Tibial nerve (tissue), 4 donors: ENCODE measurements around the gene KSR2.

ENCODE experiments used
- EP300 ChIP-seq, 2 donors: sonication (generic); formaldehyde crosslinking; IDR thresholded peaks; one replicate each; pipeline ENCODE4 v1.6.1; 2017; ENCODE audit warnings: antibody characterized with exemption in 2 of 2, mild to moderate bottlenecking in 1 of 2
- TF ChIP-seq, protein P1 (sequence below), 5 experiments: fragments of 200-600 bp in 3 of 5; fragments of 450-650 bp in 2 of 5; sonication (generic) in 3 of 5; IDR thresholded peaks; one replicate each; pipeline ENCODE4 v1.5.1; 2016 to 2019; ENCODE audit warnings: antibody characterized with exemption in 5 of 5, mild to moderate bottlenecking in 3 of 5, moderate library complexity in 2 of 5

DNA sequence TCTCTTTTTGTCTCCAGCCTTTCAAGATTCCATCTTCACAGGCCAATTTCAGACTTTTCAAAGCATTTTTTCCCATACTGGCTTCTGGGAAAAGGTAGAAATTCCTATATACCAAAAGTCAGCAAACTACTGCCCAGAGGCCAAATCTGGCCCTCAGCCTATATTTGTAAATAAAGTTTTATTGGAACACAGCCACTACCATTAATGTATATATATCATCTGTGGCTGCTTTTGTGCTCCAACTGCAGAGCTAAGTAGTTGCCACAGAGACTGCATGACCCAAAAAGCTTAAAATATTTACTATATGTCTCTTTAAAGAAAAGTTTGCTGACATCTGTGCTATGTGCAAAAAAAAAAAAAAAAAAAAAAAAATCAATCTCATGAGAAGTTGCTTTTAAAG, 76.3 kb downstream of the KSR2 start:
- TF ChIP-seq, protein P1, sequence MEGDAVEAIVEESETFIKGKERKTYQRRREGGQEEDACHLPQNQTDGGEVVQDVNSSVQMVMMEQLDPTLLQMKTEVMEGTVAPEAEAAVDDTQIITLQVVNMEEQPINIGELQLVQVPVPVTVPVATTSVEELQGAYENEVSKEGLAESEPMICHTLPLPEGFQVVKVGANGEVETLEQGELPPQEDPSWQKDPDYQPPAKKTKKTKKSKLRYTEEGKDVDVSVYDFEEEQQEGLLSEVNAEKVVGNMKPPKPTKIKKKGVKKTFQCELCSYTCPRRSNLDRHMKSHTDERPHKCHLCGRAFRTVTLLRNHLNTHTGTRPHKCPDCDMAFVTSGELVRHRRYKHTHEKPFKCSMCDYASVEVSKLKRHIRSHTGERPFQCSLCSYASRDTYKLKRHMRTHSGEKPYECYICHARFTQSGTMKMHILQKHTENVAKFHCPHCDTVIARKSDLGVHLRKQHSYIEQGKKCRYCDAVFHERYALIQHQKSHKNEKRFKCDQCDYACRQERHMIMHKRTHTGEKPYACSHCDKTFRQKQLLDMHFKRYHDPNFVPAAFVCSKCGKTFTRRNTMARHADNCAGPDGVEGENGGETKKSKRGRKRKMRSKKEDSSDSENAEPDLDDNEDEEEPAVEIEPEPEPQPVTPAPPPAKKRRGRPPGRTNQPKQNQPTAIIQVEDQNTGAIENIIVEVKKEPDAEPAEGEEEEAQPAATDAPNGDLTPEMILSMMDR (IDR thresholded peaks at IDR 0.05) = no peak
- TF ChIP-seq EP300 (IDR thresholded peaks at IDR 0.05) = no peak
